ENCODE results near the gene CHERP. TPM values are rescaled to one million over a fixed set of nuclear protein-coding genes. Genes with fewer than 3 reads are reported as not detected.
A peak's percentile ranks its signal among the peaks of the same experiment; 100 is the strongest.

Gene CHERP
- total and polyA plus RNA-seq, 2 of the 13 experiments (the other 11 are each of a cell fraction or from before 2014, with no cell fraction given): 4.3 to 5.4 TPM

GRCh38 chr19:16516923-16517610 is 25.2 kb downstream of the CHERP start (continued):
- TF ChIP-seq CEBPZ (IDR thresholded peaks at IDR 0.05; ENCODE audit: low read length) (no peak), ZNF687 (CRISPR knock-in tag; IDR thresholded peaks at IDR 0.05) (peak; percentile 10; the same call in 1 of the 2 replicates), ZNF263 (CRISPR knock-in tag; IDR thresholded peaks at IDR 0.05) (no peak), ZNF318 (CRISPR knock-in tag; IDR thresholded peaks at IDR 0.05) (0 out of 2 replicates have a peak, but pooled peaks have one; percentile 47), ZNF256 (CRISPR knock-in tag; conservative IDR thresholded peaks at IDR 0.05) (no peak), ZNF30 (CRISPR knock-in tag; IDR thresholded peaks at IDR 0.05) (no peak), TOE1 (CRISPR knock-in tag; IDR thresholded peaks at IDR 0.05) (no peak), ZBTB37 (CRISPR knock-in tag; IDR thresholded peaks at IDR 0.05) (no peak), TOPORS (CRISPR knock-in tag; IDR thresholded peaks at IDR 0.05) (0 out of 2 replicates have a peak, but pooled peaks have one; percentile 25)

Data from HepG2 (cell line).